Large intestine (tissue), 3 donors: ENCODE data around the gene CTAGE9. TPM values are rescaled to one million over a fixed set of nuclear protein-coding genes. Genes with fewer than 3 reads are reported as not detected.

ENCODE experiments used
- DNase-seq, 2 donors: peaks; one replicate each; pipeline versions ENCODE4 v3.0.0 to v3.0.0-alpha.2; 2013
- H3K27ac ChIP-seq: one replicate; pipeline ENCODE4 v1.5.1; 2013; ENCODE audit warnings: low read length
- H3K27me3 ChIP-seq: 2 replicates; pipeline ENCODE4 v1.6.1; 2013; ENCODE audit warnings: low read length; ENCODE audit not compliant: control insufficient read depth, insufficient read depth
- H3K36me3 ChIP-seq: 2 replicates; pipeline ENCODE4 v1.6.1; 2013; ENCODE audit warnings: low read length; ENCODE audit not compliant: control insufficient read depth, insufficient read depth
- H3K4me1 ChIP-seq: one replicate; pipeline ENCODE4 v1.6.1; 2013; ENCODE audit warnings: low read length; ENCODE audit not compliant: control insufficient read depth, insufficient read depth
- H3K4me3 ChIP-seq: one replicate; pipeline ENCODE4 v1.5.1; 2013; ENCODE audit warnings: low read length
- H3K9me3 ChIP-seq: one replicate; pipeline ENCODE4 v1.6.1; 2013; ENCODE audit warnings: mild to moderate bottlenecking, low read depth, low read length, moderate library complexity; ENCODE audit not compliant: control insufficient read depth
- WGBS: methylation state at CpG from one replicate; pipeline ENCODE4 v1.1.5; 2013; ENCODE audit warnings: low lambda C conversion rate; ENCODE audit not compliant: insufficient coverage; 5-methylcytosine and 5-hydroxymethylcytosine counted together
- polyA plus RNA-seq: library from polyadenylated mRNA; unstranded; fragments of 120-200 nt; gene quantifications from one replicate; pipeline ENCODE4 v1.2.1, GENCODE V29; 2013

CTAGE9 gene
- polyA plus RNA-seq, 1 donor, result 0.73 TPM

- DNase-seq, result no peak
- no peak overlapping the region for H3K27ac ChIP-seq
- no peaks in the 10 kb centered on the region for H3K4me1 ChIP-seq
- H3K4me3 ChIP-seq, result no peak overlapping the region
- no peaks in the 10 kb centered on the region for H3K9me3 ChIP-seq
- WGBS, result 100% methylated on average over 2 of the region's 5 CpGs
- no peaks in the 10 kb centered on the region for H3K27me3 ChIP-seq
- no peaks in the 10 kb centered on the region for H3K36me3 ChIP-seq
Observed at GRCh38 chr6:131678442-131678841, 32.4 kb downstream of the CTAGE9 start.

DNA sequence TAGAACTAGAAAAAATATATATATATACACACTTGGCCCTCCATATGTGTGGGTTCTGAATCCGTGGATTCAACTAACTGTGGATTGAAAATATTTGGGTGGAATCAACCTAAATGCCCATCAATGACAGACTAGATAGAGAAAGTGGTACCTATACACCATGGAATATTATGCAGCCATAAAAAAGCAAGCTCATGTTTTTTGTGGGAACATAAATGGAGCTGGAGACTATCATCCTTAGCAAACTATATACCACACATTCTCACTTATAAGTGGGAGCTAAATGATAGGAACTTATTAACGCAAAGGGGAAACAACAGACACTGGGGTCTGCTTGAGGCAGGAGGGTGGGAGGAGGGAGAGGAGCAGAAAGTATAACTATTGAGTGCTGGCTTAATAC lies 37.6 kb downstream of the CTAGE9 start:
- H3K4me1 ChIP-seq, result no peaks in the 10 kb centered on the region
- no peak overlapping the region for H3K27ac ChIP-seq
- no peak overlapping the region for H3K4me3 ChIP-seq
- no peaks in the 10 kb centered on the region for H3K27me3 ChIP-seq
- no CpG with 5 or more reads among the region's 2 CpGs for WGBS
- H3K36me3 ChIP-seq, result no peaks in the 10 kb centered on the region
- H3K9me3 ChIP-seq, result no peaks in the 10 kb centered on the region
- no peak for DNase-seq

DNA sequence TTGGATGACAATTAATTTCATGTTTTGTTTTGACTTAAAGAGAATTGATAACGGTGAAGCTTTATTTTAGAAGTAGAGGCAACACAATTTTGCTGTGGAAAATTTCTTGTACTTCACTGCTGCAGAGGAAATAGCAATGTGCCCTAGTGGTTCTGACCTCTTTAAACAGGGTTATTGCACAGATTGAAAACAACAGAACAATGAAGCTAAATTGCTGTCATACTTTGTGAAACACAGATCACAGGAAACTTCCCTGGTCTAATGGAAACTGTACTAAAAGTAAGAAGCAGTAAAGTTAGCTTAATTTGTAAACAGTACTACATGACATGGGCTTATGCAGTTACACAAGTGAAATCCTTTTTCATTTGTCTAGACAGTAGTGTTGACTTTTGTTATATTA lies 40.9 kb downstream of the CTAGE9 start:
- Histone ChIP-seq H3K4me3 (no peak overlapping the region), H3K4me1 (no peaks in the 10 kb centered on the region), H3K27ac (no peak overlapping the region), H3K27me3 (no peaks in the 10 kb centered on the region), H3K9me3 (no peaks in the 10 kb centered on the region), H3K36me3 (no peaks in the 10 kb centered on the region)
- no peak for DNase-seq
- no CpG with 5 or more reads among the region's 1 CpG for WGBS

DNA sequence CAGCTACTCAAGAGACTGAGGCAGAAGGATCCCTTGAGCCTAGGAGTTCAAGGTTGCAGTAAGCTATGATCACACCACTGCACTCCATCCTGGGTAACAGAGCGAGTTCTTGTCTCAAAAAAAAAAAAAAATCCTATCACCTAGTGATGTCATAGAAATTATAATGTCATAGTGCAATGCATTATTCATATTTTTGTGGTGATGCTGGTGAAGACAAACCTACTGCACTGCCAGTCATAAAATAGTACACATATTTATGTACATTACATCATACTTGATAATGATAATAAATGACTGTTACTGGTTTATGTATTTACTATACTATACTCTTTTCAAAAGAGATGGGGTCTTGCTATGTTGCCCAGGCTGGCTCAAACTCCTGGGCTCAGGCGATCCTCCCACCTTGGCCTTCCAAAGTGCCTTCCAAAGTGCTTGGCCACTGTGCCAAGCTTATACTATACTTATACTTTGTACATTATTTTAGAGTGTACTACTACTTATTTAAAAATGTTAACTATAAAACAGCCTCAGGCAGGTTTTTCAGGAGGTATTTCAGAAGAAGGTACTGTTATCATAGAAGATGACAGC lies 47.1 kb downstream of the CTAGE9 start:
- H3K9me3 ChIP-seq, result no peaks in the 10 kb centered on the region
- DNase-seq, result no peak
- H3K4me3 ChIP-seq, result no peak overlapping the region
- no peaks in the 10 kb centered on the region for H3K36me3 ChIP-seq
- H3K4me1 ChIP-seq, result no peaks in the 10 kb centered on the region
- no CpG with 5 or more reads among the region's 2 CpGs for WGBS
- H3K27me3 ChIP-seq, result no peaks in the 10 kb centered on the region
- no peak overlapping the region for H3K27ac ChIP-seq

DNA sequence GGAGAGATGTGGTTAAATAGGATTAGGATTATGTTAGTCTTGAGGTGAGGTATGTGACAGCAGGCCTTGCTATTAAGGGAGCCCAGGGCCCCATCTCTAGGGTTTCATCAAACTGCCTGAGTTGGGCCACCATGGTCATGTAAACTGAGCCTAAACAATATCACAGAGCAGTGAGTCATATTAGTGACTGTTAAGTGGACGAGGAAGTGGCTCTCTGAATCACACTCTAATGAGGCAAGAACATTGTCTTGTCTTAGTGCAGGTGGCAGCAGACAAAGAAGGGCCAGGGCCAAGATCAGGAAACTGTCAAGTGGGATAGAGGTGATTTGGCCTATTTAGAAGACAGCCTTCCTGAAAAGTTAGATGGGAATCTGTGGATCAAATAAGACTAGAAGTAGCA lies 50.6 kb downstream of the CTAGE9 start:
- peaks cover 3% of the 10 kb centered on the region for H3K36me3 ChIP-seq
- H3K4me3 ChIP-seq, result no peak overlapping the region
- no peak for DNase-seq
- no CpG with 5 or more reads among the region's 1 CpG for WGBS
- H3K4me1 ChIP-seq, result no peaks in the 10 kb centered on the region
- H3K9me3 ChIP-seq, result no peaks in the 10 kb centered on the region
- H3K27me3 ChIP-seq, result no peaks in the 10 kb centered on the region
- no peak overlapping the region for H3K27ac ChIP-seq

Other genes starting within 250 kb of the CTAGE9 start
- 0.72 TPM for gene ARG1, start 137.8 kb downstream of the CTAGE9 start, polyA plus RNA-seq
- 39.9 TPM for gene MED23, start 82.8 kb downstream of the CTAGE9 start, polyA plus RNA-seq
- gene ENPP3, start 73.7 kb downstream of the CTAGE9 start, polyA plus RNA-seq, result 43.7 TPM
- gene OR2A4, start 9.6 kb downstream of the CTAGE9 start, polyA plus RNA-seq, result 0.33 TPM
- gene ENPP1, start 97.0 kb upstream of the CTAGE9 start, polyA plus RNA-seq, result 9.5 TPM
- 102 TPM for gene CCN2, start 240.4 kb upstream of the CTAGE9 start, polyA plus RNA-seq